Left ventricle myocardium inferior (tissue), 1 donor: ENCODE measurements around the gene LEMD1. TPM values are rescaled to one million over a fixed set of nuclear protein-coding genes. Genes with fewer than 3 reads are reported as not detected.
A peak's percentile ranks its signal among the peaks of the same experiment; 100 is the strongest.

ENCODE experiments used
- DNase-seq: peaks from one replicate; pipeline ENCODE4 v3.0.0-alpha.2; 2020
- H3K27ac ChIP-seq: fragments of 200-600 bp; replicated peaks from 2 replicates; pipeline ENCODE4 v1.8.0; 2021
- H3K27me3 ChIP-seq: fragments of 200-600 bp; 2 replicates; pipeline ENCODE4 v1.8.0; 2021; ENCODE audit warnings: low read depth
- H3K36me3 ChIP-seq: fragments of 200-600 bp; 2 replicates; pipeline ENCODE4 v1.8.0; 2021
- H3K4me1 ChIP-seq: fragments of 200-600 bp; 2 replicates; pipeline ENCODE4 v1.8.0; 2021
- H3K4me3 ChIP-seq: fragments of 200-600 bp; 2 replicates; pipeline ENCODE4 v1.8.0; 2021; ENCODE audit warnings: mild to moderate bottlenecking, moderate library complexity
- H3K9me3 ChIP-seq: fragments of 200-600 bp; replicated peaks from 2 replicates; pipeline ENCODE4 v1.8.0; 2021
- intact Hi-C: fragments of 100-400 bp; cut with micrococcal nuclease; formaldehyde crosslinking; loops from one replicate; pipeline ENCODE4 v1.11.0; 2022
- total RNA-seq: library from RNA; stranded (reverse); fragmentation: NEBNext Ultra II Directional; extraction: Animal tissue kit (Norgen Biotek cat#: 25700); gene quantifications from one replicate; pipeline ENCODE4 v1.2.1, GENCODE V29; 2021
- TF ChIP-seq, protein P1 (sequence below): fragments of 200-600 bp; IDR thresholded peaks from 2 replicates; pipeline ENCODE4 v1.8.0; 2021; ENCODE audit warnings: antibody characterized with exemption, mild to moderate bottlenecking, borderline replicate concordance
- donor health status: DM: no; HTN: yes; CAD: no; lungs with severe emphysema.

Gene LEMD1
- total RNA-seq, 1 donor from 2014 or later, result not detected

DNA sequence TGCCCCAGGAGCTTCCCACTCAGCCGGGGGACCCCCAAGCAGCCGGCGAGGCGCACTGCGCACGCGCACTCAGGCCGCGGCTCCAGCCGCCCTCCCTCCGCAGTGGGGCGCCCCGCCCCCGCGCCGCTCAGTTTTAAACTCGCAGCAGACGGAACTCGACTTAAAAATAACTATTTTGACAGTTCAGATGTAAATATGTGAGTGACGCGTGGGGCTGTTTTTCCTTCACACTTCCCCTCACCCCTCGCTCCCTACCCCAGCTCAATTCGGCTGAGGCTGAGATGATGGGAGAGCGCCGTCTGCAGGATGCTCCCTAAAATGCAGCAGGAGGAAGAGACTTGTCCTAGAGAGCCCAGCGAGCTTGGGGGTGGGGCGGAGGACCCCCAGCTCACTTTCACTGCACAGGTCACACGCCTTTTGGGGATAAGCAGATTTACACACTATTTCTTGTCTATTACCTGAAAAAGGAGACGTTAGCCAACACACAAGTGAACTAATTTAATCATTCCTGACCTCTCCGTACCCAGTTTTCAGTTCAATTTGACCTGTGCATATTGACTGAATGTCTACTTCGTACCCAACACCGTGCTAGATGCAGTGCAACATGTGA, 8.9 kb upstream of the LEMD1 start:
- DNase-seq, result peak; percentile 61
- H3K27ac ChIP-seq, result no peak overlapping the region
- intact Hi-C loops, result no loop called here

DNA sequence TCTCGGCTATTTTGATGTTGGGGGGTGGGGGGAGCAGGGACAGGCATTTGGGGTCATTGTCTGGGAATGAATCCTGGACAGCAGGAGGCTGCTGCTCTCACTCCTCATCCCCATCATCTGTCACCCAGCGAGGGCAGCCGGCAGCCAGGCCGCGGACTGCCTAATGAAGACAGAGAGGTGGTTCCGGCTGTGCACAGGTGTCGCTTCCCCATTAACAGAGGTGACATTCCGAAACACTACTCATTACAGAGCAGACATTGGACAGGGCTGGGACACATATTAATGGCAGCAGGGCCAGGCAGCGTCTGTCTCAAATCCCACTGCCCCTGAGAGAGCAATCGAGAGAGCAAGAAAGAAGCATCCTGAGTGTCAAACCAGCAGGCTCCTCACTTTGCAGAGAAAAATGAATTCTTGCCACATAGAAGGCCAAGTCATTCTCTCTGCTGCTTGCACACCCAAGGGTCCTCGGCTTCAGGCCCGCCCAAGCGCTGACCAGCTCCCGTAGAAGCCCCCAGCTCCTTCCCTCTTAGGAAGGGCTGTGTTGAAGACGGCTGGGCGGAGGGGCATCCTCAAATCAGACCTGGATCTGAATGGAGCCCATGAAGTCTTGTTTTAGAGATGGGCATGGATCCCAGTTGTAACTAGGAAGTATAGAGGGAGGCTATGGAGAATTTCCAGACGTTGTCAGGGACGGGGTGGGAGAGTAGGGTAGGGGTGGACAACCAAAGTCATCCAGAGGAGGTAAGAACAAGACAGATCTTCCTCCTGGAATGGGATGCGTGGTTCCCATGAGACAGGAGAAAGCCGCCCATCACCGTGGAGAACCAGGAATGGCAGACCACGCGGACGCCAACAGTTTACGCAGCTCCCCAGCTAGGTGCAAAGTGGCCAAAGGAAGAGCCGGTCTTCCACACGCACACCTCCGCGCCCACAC, 8.2 kb upstream of the LEMD1 start:
- no peaks in the 10 kb centered on the region for H3K36me3 ChIP-seq
- TF ChIP-seq, protein P1, sequence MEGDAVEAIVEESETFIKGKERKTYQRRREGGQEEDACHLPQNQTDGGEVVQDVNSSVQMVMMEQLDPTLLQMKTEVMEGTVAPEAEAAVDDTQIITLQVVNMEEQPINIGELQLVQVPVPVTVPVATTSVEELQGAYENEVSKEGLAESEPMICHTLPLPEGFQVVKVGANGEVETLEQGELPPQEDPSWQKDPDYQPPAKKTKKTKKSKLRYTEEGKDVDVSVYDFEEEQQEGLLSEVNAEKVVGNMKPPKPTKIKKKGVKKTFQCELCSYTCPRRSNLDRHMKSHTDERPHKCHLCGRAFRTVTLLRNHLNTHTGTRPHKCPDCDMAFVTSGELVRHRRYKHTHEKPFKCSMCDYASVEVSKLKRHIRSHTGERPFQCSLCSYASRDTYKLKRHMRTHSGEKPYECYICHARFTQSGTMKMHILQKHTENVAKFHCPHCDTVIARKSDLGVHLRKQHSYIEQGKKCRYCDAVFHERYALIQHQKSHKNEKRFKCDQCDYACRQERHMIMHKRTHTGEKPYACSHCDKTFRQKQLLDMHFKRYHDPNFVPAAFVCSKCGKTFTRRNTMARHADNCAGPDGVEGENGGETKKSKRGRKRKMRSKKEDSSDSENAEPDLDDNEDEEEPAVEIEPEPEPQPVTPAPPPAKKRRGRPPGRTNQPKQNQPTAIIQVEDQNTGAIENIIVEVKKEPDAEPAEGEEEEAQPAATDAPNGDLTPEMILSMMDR, result no peak
- no peaks in the 10 kb centered on the region for H3K27me3 ChIP-seq
- no peak overlapping the region for H3K27ac ChIP-seq
- no peak for DNase-seq
- intact Hi-C loops, result no loop called here
- H3K4me1 ChIP-seq, result peaks cover 12% of the 10 kb centered on the region
- H3K9me3 ChIP-seq, result no peaks in the 10 kb centered on the region
- peak overlapping the region; percentile 66 for H3K4me3 ChIP-seq

More for the DNA sequence above, 8.9 kb upstream of the LEMD1 start:
- Histone ChIP-seq H3K4me3 (peak overlapping the region; percentile 66), H3K36me3 (no peaks in the 10 kb centered on the region), H3K9me3 (no peaks in the 10 kb centered on the region), H3K27me3 (no peaks in the 10 kb centered on the region), H3K4me1 (peaks cover 12% of the 10 kb centered on the region)
- TF ChIP-seq, protein P1, result peak; percentile 85

DNA sequence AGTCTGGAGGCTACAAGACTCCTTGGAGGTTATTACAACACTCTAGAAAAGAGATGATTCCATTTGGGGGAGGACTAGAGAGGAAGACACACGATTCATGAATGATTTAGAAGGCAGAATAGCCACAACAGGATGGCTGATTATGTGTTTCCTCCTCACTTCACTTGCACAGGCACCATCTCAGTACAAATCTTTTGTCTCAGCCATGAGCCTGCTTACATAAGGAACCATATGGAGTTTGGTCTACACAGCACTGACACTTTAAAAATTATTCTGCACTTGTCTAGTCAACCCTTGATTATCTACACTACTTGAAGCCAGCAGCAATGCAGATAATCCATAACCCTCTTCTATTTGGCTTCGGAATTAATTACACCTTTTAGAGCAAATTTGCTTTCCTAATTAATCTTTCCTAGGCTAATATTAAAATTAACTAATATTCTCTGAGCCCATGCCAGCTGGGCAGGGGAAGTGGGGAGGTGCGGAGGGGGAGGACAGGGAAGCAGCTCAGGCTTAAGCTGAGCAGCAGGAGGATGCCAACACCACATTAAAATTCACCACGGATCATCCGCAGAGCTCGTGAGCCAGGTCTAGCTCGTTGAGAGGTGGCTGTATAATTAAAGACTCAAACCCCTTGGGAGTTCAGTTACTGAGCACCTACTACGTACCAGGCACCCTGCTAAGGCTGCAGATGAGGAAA, 3.2 kb upstream of the LEMD1 start:
- Histone ChIP-seq H3K4me1 (peaks cover 31% of the 10 kb centered on the region), H3K27me3 (no peaks in the 10 kb centered on the region), H3K9me3 (no peaks in the 10 kb centered on the region), H3K27ac (no peak overlapping the region), H3K4me3 (no peak overlapping the region), H3K36me3 (no peaks in the 10 kb centered on the region)
- no peak for DNase-seq
- TF ChIP-seq, protein P1, result no peak
- intact Hi-C loops, result no loop called here

DNA sequence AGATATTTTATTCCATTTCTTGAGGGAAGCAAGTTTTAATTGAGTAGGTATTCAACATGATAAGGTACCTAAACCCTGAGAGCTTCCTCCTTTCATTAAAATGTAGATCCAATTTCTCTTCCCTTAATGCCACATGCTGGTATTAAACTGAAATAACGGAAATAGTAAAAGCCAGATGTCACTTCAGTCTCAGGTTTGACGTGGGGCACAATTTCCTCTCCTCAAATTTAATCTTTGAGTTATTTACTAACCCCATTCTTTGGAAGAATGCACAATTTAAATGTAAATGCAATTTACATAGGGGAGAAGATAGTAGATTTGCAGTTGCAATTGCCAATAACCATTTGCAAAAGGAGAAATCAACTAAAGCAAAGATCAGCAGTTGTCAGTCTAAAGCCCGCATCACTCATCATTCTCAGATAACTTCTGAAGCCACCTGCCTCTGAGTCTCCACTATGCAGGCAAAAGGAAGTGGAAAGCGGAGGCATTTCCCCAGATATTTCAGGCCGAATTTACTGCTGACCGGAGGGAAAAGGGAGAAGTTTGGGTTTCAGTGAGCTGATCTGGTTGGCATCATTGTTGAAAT, 2.1 kb upstream of the LEMD1 start:
- Histone ChIP-seq H3K9me3 (no peaks in the 10 kb centered on the region), H3K27ac (no peak overlapping the region), H3K4me3 (no peak overlapping the region), H3K36me3 (no peaks in the 10 kb centered on the region), H3K27me3 (no peaks in the 10 kb centered on the region), H3K4me1 (peaks cover 30% of the 10 kb centered on the region)
- intact Hi-C loops, result no loop called here
- no peak for DNase-seq
- TF ChIP-seq, protein P1, result no peak

DNA sequence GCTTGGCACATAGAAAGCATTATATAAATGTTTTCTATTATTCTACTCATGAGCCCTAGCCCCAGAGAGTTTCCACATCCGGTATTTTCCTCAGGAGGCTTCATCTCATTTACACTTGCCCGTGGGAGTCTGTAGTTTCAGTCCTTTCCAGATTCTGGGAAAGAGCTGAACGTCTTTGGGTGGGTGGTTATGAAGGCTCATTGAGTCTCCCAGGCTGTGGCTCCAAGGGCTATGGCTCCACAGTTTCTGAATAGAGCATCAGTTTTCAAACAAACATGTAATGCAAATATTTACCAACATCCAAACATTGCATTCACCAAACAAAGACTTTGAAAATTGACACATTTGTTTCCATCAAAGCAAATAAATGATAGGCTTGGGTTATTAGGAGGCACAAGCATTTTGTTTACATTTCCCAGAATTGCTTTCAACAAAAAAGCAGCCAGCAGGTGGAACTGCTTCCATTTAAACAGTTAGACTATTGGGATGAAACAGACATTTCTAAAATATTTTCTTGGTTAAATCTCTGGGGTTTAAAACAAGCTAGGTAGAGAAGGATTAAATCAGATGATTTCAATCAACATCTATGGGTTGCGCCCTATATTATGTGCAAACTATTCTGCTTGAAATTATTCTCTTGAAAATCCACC, 1.3 kb upstream of the LEMD1 start:
- Histone ChIP-seq H3K27me3 (no peaks in the 10 kb centered on the region), H3K4me3 (no peak overlapping the region), H3K4me1 (peaks cover 28% of the 10 kb centered on the region), H3K9me3 (no peaks in the 10 kb centered on the region), H3K36me3 (no peaks in the 10 kb centered on the region), H3K27ac (peak overlapping the region; percentile 14)
- TF ChIP-seq, protein P1, result peak; percentile 22
- DNase-seq, result no peak
- intact Hi-C loops, result no loop called here
